IMR-90 (cell line): ENCODE results near the gene SERPINA1. TPM values are rescaled to one million over a fixed set of nuclear protein-coding genes. Genes with fewer than 3 reads are reported as not detected.

Source experiments
- ATAC-seq: fragments of 200-7000 bp; cut with Tn5 transposase; 2 replicates; pipeline ENCODE4 v1.9.1; 2020; ENCODE audit warnings: low read depth, mild to moderate bottlenecking, moderate library complexity
- BruUV-seq: library from RNA; stranded (reverse); fragments of 400-500 nt; replicated peaks from 2 replicates; lab custom pipeline; 2021; lab: Mats Ljungman, UMichigan
- CTCF ChIA-PET: fragments of 300-600 bp; formaldehyde crosslinking; extraction: SDS; loops from one replicate; lab custom pipeline; 2021; ENCODE audit warnings: antibody characterized with exemption; lab: Yijun Ruan, JAX
- POLR2A ChIA-PET: fragments of 300-600 bp; sonication (Branson Sonifier 250); formaldehyde crosslinking; loops from one replicate; lab custom pipeline; 2022; ENCODE audit warnings: antibody characterized with exemption; ENCODE audit not compliant: unreplicated experiment; lab: Charles Lee
- DNase-seq: peaks from one replicate; pipeline ENCODE4 v3.0.0; 2013
- H2AFZ ChIP-seq: replicated peaks from 2 replicates; pipeline ENCODE3; 2013; ENCODE audit warnings: low read length, mild to moderate bottlenecking; ENCODE audit not compliant: poor library complexity
- H2AK5ac ChIP-seq: 2 replicates; pipeline ENCODE4 v1.6.1; 2013; ENCODE audit warnings: low read depth, low read length, inconsistent platforms
- H2AK9ac ChIP-seq: replicated peaks from 2 replicates; pipeline ENCODE3; 2013; ENCODE audit warnings: mild to moderate bottlenecking, low read depth, low read length, moderate library complexity; ENCODE audit not compliant: poor library complexity
- H2BK120ac ChIP-seq: 2 replicates; pipeline ENCODE4 v1.6.1; 2013; ENCODE audit warnings: low read depth, low read length, inconsistent platforms
- H2BK15ac ChIP-seq: 3 replicates; pipeline ENCODE4 v1.6.1; 2013; ENCODE audit warnings: low read depth, low read length, inconsistent platforms
- H2BK20ac ChIP-seq: 2 replicates; pipeline ENCODE4 v1.6.1; 2013; ENCODE audit warnings: low read depth, mild to moderate bottlenecking, inconsistent platforms, low read length, moderate library complexity
- H2BK5ac ChIP-seq: 2 replicates; pipeline ENCODE4 v1.6.1; 2013; ENCODE audit warnings: mild to moderate bottlenecking, low read depth, low read length, inconsistent platforms; ENCODE audit not compliant: poor library complexity, severe bottlenecking
- H3K14ac ChIP-seq: replicated peaks from 2 replicates; pipeline ENCODE4 v1.6.1; 2013; ENCODE audit warnings: low read depth, low read length, inconsistent platforms
- H3K18ac ChIP-seq: 2 replicates; pipeline ENCODE4 v1.6.1; 2013; ENCODE audit warnings: low read depth, low read length, control low read depth
- H3K23ac ChIP-seq: 2 replicates; pipeline ENCODE4 v1.6.1; 2013; ENCODE audit warnings: low read depth, low read length, inconsistent platforms
- H3K27ac ChIP-seq: 2 replicates; pipeline ENCODE4 v1.5.1; 2013; ENCODE audit warnings: mild to moderate bottlenecking, control low read depth, low read length; ENCODE audit not compliant: insufficient read depth
- H3K27me3 ChIP-seq: 2 replicates; pipeline ENCODE4 v1.6.1; 2013; ENCODE audit warnings: low read length; ENCODE audit not compliant: control insufficient read depth, insufficient read depth
- H3K36me3 ChIP-seq: 2 replicates; pipeline ENCODE4 v1.6.1; 2013; ENCODE audit warnings: low read length, mixed read lengths; ENCODE audit not compliant: control insufficient read depth, insufficient read depth
- H3K4ac ChIP-seq: 2 replicates; pipeline ENCODE4 v1.6.1; 2013; ENCODE audit warnings: low read depth, low read length, inconsistent platforms
- H3K4me1 ChIP-seq: 2 replicates; pipeline ENCODE4 v1.6.1; 2013; ENCODE audit warnings: low read length, mixed read lengths; ENCODE audit not compliant: control insufficient read depth, insufficient read depth
- H3K4me2 ChIP-seq: 2 replicates; pipeline ENCODE4 v1.6.1; 2013; ENCODE audit warnings: low read depth, mild to moderate bottlenecking, control low read depth, low read length, moderate library complexity
- H3K4me3 ChIP-seq: 2 replicates; pipeline ENCODE4 v1.5.1; 2013; ENCODE audit warnings: low read depth, mild to moderate bottlenecking, control low read depth, low read length, moderate library complexity; ENCODE audit not compliant: insufficient read depth
- H3K56ac ChIP-seq: 2 replicates; pipeline ENCODE4 v1.6.1; 2013; ENCODE audit warnings: low read length, inconsistent platforms; ENCODE audit not compliant: insufficient read depth; ENCODE audit errors: extremely low read depth
- H3K79me1 ChIP-seq, 2 experiments: 2 replicates each; pipeline ENCODE4 v1.6.1; 2013; ENCODE audit warnings: low read length in 2 of 2, inconsistent platforms in 1 of 2, low read depth in 1 of 2
- H3K9ac ChIP-seq: 2 replicates; pipeline ENCODE4 v1.6.1; 2013; ENCODE audit warnings: low read depth, low read length, control low read depth
- H3K9me1 ChIP-seq: 2 replicates; pipeline ENCODE4 v1.6.1; 2013; ENCODE audit warnings: low read length, inconsistent platforms; ENCODE audit not compliant: insufficient read depth
- H3K9me3 ChIP-seq: 2 replicates; pipeline ENCODE4 v1.6.1; 2013; ENCODE audit warnings: low read length; ENCODE audit not compliant: control insufficient read depth, insufficient read depth
- H4K20me1 ChIP-seq: 2 replicates; pipeline ENCODE4 v1.6.1; 2013; ENCODE audit warnings: low read length, inconsistent platforms; ENCODE audit not compliant: insufficient read depth
- H4K5ac ChIP-seq: 2 replicates; pipeline ENCODE4 v1.6.1; 2013; ENCODE audit warnings: mild to moderate bottlenecking, low read depth, low read length, control low read depth
- H4K8ac ChIP-seq, 2 experiments: 2 replicates each; pipeline ENCODE4 v1.6.1; 2013; ENCODE audit warnings: low read depth in 2 of 2, low read length in 2 of 2, control low read depth in 1 of 2, inconsistent platforms in 1 of 2
- H4K91ac ChIP-seq: 2 replicates; pipeline ENCODE4 v1.6.1; 2013; ENCODE audit warnings: low read depth, low read length, inconsistent platforms; ENCODE audit not compliant: insufficient read depth
- CEBPB ChIP-seq: IDR thresholded peaks from 2 replicates; pipeline ENCODE4 v1.6.1; 2012; ENCODE audit warnings: low read depth, low read length, improper control_type of control experiment
- ELK1 ChIP-seq: fragments of 150-350 bp; IDR thresholded peaks from 2 replicates; pipeline ENCODE4 v1.6.1; 2016; ENCODE audit warnings: low read depth, mild to moderate bottlenecking, low read length, moderate library complexity, borderline replicate concordance
- MAFK ChIP-seq: IDR thresholded peaks from 2 replicates; pipeline ENCODE4 v1.6.1; 2012; ENCODE audit warnings: low read depth, low read length, improper control_type of control experiment
- MXI1 ChIP-seq: IDR thresholded peaks from 2 replicates; pipeline ENCODE4 v1.6.1; 2012; ENCODE audit warnings: low read depth, mild to moderate bottlenecking, low read length, moderate library complexity, borderline replicate concordance
- NFE2L2 ChIP-seq: fragments of 150-350 bp; IDR thresholded peaks from 2 replicates; pipeline ENCODE4 v1.6.1; 2016; ENCODE audit warnings: low read depth, mild to moderate bottlenecking, low read length
- RCOR1 ChIP-seq: IDR thresholded peaks from 2 replicates; pipeline ENCODE4 v1.6.1; 2012; ENCODE audit warnings: mild to moderate bottlenecking, low read length, improper control_type of control experiment; ENCODE audit not compliant: insufficient replicate concordance
- RFX5 ChIP-seq: IDR thresholded peaks from 2 replicates; pipeline ENCODE4 v1.8.0; 2012; ENCODE audit warnings: low read depth, mild to moderate bottlenecking, low read length, moderate library complexity
- WGBS, 2 experiments: methylation state at CpG; one replicate each; pipeline versions ENCODE4 v1.1.5 to v1.1.7; 2013; ENCODE audit warnings: missing lambda C conversion rate in 2 of 2; ENCODE audit not compliant: insufficient read length in 1 of 2; ENCODE audit errors: extremely low coverage in 2 of 2; 5-methylcytosine and 5-hydroxymethylcytosine counted together
- dilution Hi-C: fragments of 300-500 bp; cut with HindIII; formaldehyde crosslinking; loops from one replicate; pipeline ENCODE4 v1.14.3; 2018; ENCODE audit warnings: low sequenced_read_pairs; ENCODE audit not compliant: unreplicated experiment
- in situ Hi-C: fragments of 300-500 bp; cut with MboI; formaldehyde crosslinking; loops from 3 replicates; pipeline ENCODE4 v1.14.3; 2019; ENCODE audit warnings: low sequenced_read_pairs, inconsistent platforms, mixed read lengths
- intact Hi-C: fragments of 100-400 bp; cut with micrococcal nuclease; formaldehyde crosslinking; loops from 2 replicates; pipeline ENCODE4 v1.10.0; 2022
- polyA plus RNA-seq, 3 experiments: library from polyadenylated mRNA; depleted of rRNA; stranded (reverse); fragments of >200 nt; gene quantifications; 2 replicates each; pipeline ENCODE4 v1.2.3, GENCODE V29; 2012; ENCODE audit warnings: low replicate concordance in 1 of 3
- total RNA-seq: library from RNA; depleted of rRNA; stranded (reverse); fragments of >200 nt; gene quantifications from 2 replicates; pipeline ENCODE4 v1.2.3, GENCODE V29; 2012

SERPINA1 gene
- total and polyA plus RNA-seq, 2 of the 4 experiments (the other 2 are of a cell fraction), result 0.54 to 1.2 TPM

GRCh38 chr14:94389104-94389469 lies 685 bp upstream of the SERPINA1 start:
- H3K27ac ChIP-seq, result no peak overlapping the region
- H3K27me3 ChIP-seq, result no peaks in the 10 kb centered on the region
- H4K20me1 ChIP-seq, result no peaks in the 10 kb centered on the region
- H3K36me3 ChIP-seq, result no peaks in the 10 kb centered on the region
- H3K9ac ChIP-seq, result no peak overlapping the region
- H3K23ac ChIP-seq, result no peak overlapping the region
- intact Hi-C loops (no loop called here), in situ Hi-C loops (no loop called here), dilution Hi-C loops (no loop called here)
- no peak overlapping the region for H3K56ac ChIP-seq
- POLR2A ChIA-PET, result no interaction called here
- H4K8ac ChIP-seq, result no peak overlapping the region
- no peak overlapping the region for H2AFZ ChIP-seq
- H3K9me3 ChIP-seq, result no peaks in the 10 kb centered on the region
- H4K91ac ChIP-seq, result no peak overlapping the region
- H2BK15ac ChIP-seq, result no peak overlapping the region
- H2AK9ac ChIP-seq, result no peak overlapping the region
- H3K4me2 ChIP-seq, result no peak overlapping the region
- no peak overlapping the region for H2BK120ac ChIP-seq
- CTCF ChIA-PET, result no interaction called here
- H2BK5ac ChIP-seq, result no peak overlapping the region
- no TSS peak for BruUV-seq
- H3K4ac ChIP-seq, result no peak overlapping the region
- no peaks in the 10 kb centered on the region for H3K9me1 ChIP-seq
- no peak overlapping the region for H3K4me3 ChIP-seq
- no peak overlapping the region for H4K5ac ChIP-seq
- H2BK20ac ChIP-seq, result no peak overlapping the region
- no peak for ATAC-seq
- 72% methylated on average over 3 of the region's 5 CpGs; no CpG with 5 or more reads in 1 of the 2 experiments for WGBS, 2 experiments
- H3K79me1 ChIP-seq, result no peaks in the 10 kb centered on the region
- no peak for TF ChIP-seq NFE2L2
- no peak for TF ChIP-seq RCOR1
- TF ChIP-seq ELK1, result no peak
- no peak for TF ChIP-seq RFX5
- no peak for TF ChIP-seq MXI1
- no peak for TF ChIP-seq MAFK
- no peak for TF ChIP-seq CEBPB
- H2AK5ac ChIP-seq, result no peak overlapping the region
- H3K4me1 ChIP-seq, result no peaks in the 10 kb centered on the region
- DNase-seq, result no peak
- H3K18ac ChIP-seq, result no peak overlapping the region
- H3K14ac ChIP-seq, result no peak overlapping the region
